HepG2 (cell line): ENCODE measurements around the gene UTS2R. TPM values are rescaled to one million over a fixed set of nuclear protein-coding genes. Genes with fewer than 3 reads are reported as not detected.

Experiments used
- AHDC1 ChIP-seq: sonication (generic); formaldehyde crosslinking; IDR thresholded peaks from 2 replicates; pipeline ENCODE4 v1.5.1; 2020; ENCODE audit warnings: mild to moderate bottlenecking, missing genetic modification reagents, borderline replicate concordance
- ARID4A ChIP-seq: sonication (generic); formaldehyde crosslinking; IDR thresholded peaks from 2 replicates; pipeline ENCODE4 v1.5.0; 2020; ENCODE audit warnings: mild to moderate bottlenecking, missing genetic modification reagents, borderline replicate concordance
- BRCA1 ChIP-seq: sonication (generic); formaldehyde crosslinking; IDR thresholded peaks from 2 replicates; pipeline ENCODE4 v1.4.0; 2020; ENCODE audit warnings: missing genetic modification reagents
- CHCHD3 ChIP-seq: sonication (generic); formaldehyde crosslinking; IDR thresholded peaks from 2 replicates; pipeline ENCODE4 v1.8.0; 2022; ENCODE audit warnings: mild to moderate bottlenecking, missing genetic modification reagents, moderate library complexity
- FOXK1 ChIP-seq: sonication (generic); formaldehyde crosslinking; IDR thresholded peaks from 2 replicates; pipeline ENCODE4 v1.4.0; 2020; ENCODE audit warnings: low read depth, missing genetic modification reagents, borderline replicate concordance
- KLF15 ChIP-seq: sonication (generic); formaldehyde crosslinking; IDR thresholded peaks from 2 replicates; pipeline ENCODE4 v1.8.1; 2023; ENCODE audit warnings: borderline replicate concordance, mild to moderate bottlenecking, inconsistent platforms, missing genetic modification reagents, mixed read lengths
- MED13 ChIP-seq: sonication (generic); formaldehyde crosslinking; IDR thresholded peaks from 2 replicates; pipeline ENCODE4 v1.5.0; 2020; ENCODE audit warnings: missing genetic modification reagents
- NFIB ChIP-seq: sonication (generic); formaldehyde crosslinking; IDR thresholded peaks from 2 replicates; pipeline ENCODE4 v1.9.0; 2021; ENCODE audit warnings: missing genetic modification reagents, mild to moderate bottlenecking, borderline replicate concordance
- SOX13 ChIP-seq, 3 experiments: fragments of 450-650 bp in 1 of 3; sonication (generic) in 1 of 3; formaldehyde crosslinking in 1 of 3; IDR thresholded peaks in 2 of 3; conservative IDR thresholded peaks in 1 of 3; 2 replicates each; pipeline versions ENCODE4 v1.5.0 to v1.6.1; 2016 to 2020; ENCODE audit warnings: antibody characterized with exemption in 1 of 3, mild to moderate bottlenecking in 1 of 3, missing compliant biosample characterization in 1 of 3, missing genetic modification reagents in 1 of 3, moderate library complexity in 1 of 3
- U2AF1 ChIP-seq: fragments of 200-400 bp; formaldehyde crosslinking; optimal IDR thresholded peaks from 2 replicates; pipeline ENCODE3; 2017; ENCODE audit warnings: mild to moderate bottlenecking, low read depth, low read length
- ZFP62 ChIP-seq: sonication (generic); formaldehyde crosslinking; IDR thresholded peaks from 2 replicates; pipeline ENCODE4 v1.4.0; 2020; ENCODE audit warnings: missing genetic modification reagents
- ZKSCAN5 ChIP-seq: sonication (generic); formaldehyde crosslinking; IDR thresholded peaks from 2 replicates; pipeline ENCODE4 v1.5.1; 2020; ENCODE audit warnings: mild to moderate bottlenecking, missing genetic modification reagents
- ZNF253 ChIP-seq: sonication (generic); formaldehyde crosslinking; IDR thresholded peaks from 2 replicates; pipeline ENCODE4 v1.8.0; 2022; ENCODE audit warnings: mild to moderate bottlenecking, missing genetic modification reagents, borderline replicate concordance
- ZNF546 ChIP-seq: sonication (generic); formaldehyde crosslinking; conservative IDR thresholded peaks from 2 replicates; pipeline ENCODE4 v1.8.1; 2023; ENCODE audit warnings: mild to moderate bottlenecking, missing genetic modification reagents
- ZNF670 ChIP-seq: sonication (generic); formaldehyde crosslinking; IDR thresholded peaks from 2 replicates; pipeline ENCODE4 v1.8.0; 2022; ENCODE audit warnings: mild to moderate bottlenecking, missing genetic modification reagents, borderline replicate concordance
- ZNF737 ChIP-seq: sonication (generic); formaldehyde crosslinking; IDR thresholded peaks from 2 replicates; pipeline ENCODE4 v1.5.0; 2020; ENCODE audit warnings: missing genetic modification reagents, mild to moderate bottlenecking, borderline replicate concordance
- polyA plus RNA-seq, 8 experiments: library from polyadenylated mRNA; depleted of rRNA in 3 of 8; stranded (reverse) in 7 of 8; unstranded in 1 of 8; fragments of >200 nt; fragmentation: Illumina TruSeq in 4 of 8; extraction: Trizol in 4 of 8; gene quantifications; 2 replicates each; pipeline versions ENCODE4 v1.2.1 to v1.2.3, GENCODE V29; 2011 to 2016; ENCODE audit warnings: low read depth in 4 of 8, missing spikeins in 1 of 8, mixed read lengths in 1 of 8; ENCODE audit not compliant: insufficient read depth in 1 of 8
- total RNA-seq, 5 experiments: library from RNA; depleted of rRNA; stranded (reverse); fragments of >200 nt; fragmentation: Illumina TruSeq; extraction: Trizol; gene quantifications; 2 replicates each; pipeline ENCODE4 v1.2.3, GENCODE V29; 2016; ENCODE audit warnings: low read depth in 1 of 5

The UTS2R gene
- total and polyA plus RNA-seq, 2 of the 13 experiments (the other 11 are each of a cell fraction or from before 2014, with no cell fraction given) = 0.13 to 0.15 TPM

GRCh38 chr17:82414548-82415281 lies 43.1 kb downstream of the UTS2R start (continued):
- TF ChIP-seq U2AF1 (no peak), BRCA1 (CRISPR knock-in tag) (peak; percentile 99), ZKSCAN5 (CRISPR knock-in tag) (no peak), FOXK1 (CRISPR knock-in tag) (peak; percentile 88; the same call in 1 of the 2 replicates), AHDC1 (CRISPR knock-in tag) (peak; percentile 43; the same call in 1 of the 2 replicates), MED13 (peak; percentile 90), NFIB (CRISPR knock-in tag) (no peak), ARID4A (peak; percentile 82; the same call in 1 of the 2 replicates), ZNF737 (CRISPR knock-in tag) (peak; percentile 98; the same call in 1 of the 2 replicates), KLF15 (CRISPR knock-in tag) (peak; percentile 97), ZNF546 (CRISPR knock-in tag) (peak; percentile 98), ZNF670 (CRISPR knock-in tag) (peak; percentile 76; the same call in 1 of the 2 replicates), CHCHD3 (CRISPR knock-in tag) (peak; percentile 80; the same call in 1 of the 2 replicates), SOX13 (IDR thresholded peaks at IDR 0.05) (no peak), SOX13 (CRISPR knock-in tag; conservative IDR thresholded peaks at IDR 0.05 in 1 of 2, IDR thresholded peaks at IDR 0.05 in 1 of 2) (peak in 1 of 2 experiments; percentile 56; a peak in 2 of 4 replicates), ZFP62 (no peak), ZNF253 (CRISPR knock-in tag) (peak; percentile 87; the same call in 1 of the 2 replicates)
